Activated CD8-positive, alpha-beta memory T cell treated with anti-CD3 and anti-CD28 coated beads, Interleukin-2, amount 10 ng/mL, durations not matched to agents 7 days and 5 days (primary cell): ENCODE results near the gene LDLRAD4. TPM values are rescaled to one million over a fixed set of nuclear protein-coding genes. Genes with fewer than 3 reads are reported as not detected.

ENCODE experiments used
- ATAC-seq: fragments of 150-1000 bp; cut with Tn5 transposase; one replicate; pipeline ENCODE4 v1.10.0; 2021; ENCODE audit warnings: moderate library complexity
- CTCF ChIA-PET: fragments of 350-600 bp; sonication (Branson Sonifier 250); formaldehyde crosslinking; loops from one replicate; lab custom pipeline; 2021; ENCODE audit warnings: antibody characterized with exemption; lab: Charles Lee
- DNase-seq: peaks from one replicate; pipeline ENCODE4 v3.0.0-alpha.2; 2020
- H3K27ac Mint-ChIP-seq: one replicate; pipeline ENCODE4 v1.8.0; 2021; ENCODE audit warnings: mild to moderate bottlenecking, mixed read lengths
- H3K27me3 Mint-ChIP-seq: one replicate; pipeline ENCODE4 v1.8.0; 2021; ENCODE audit warnings: mixed read lengths
- H3K36me3 Mint-ChIP-seq: one replicate; pipeline ENCODE4 v1.8.0; 2021; ENCODE audit warnings: mild to moderate bottlenecking, mixed read lengths
- H3K4me1 Mint-ChIP-seq: one replicate; pipeline ENCODE4 v1.8.0; 2021; ENCODE audit warnings: mixed read lengths
- H3K4me3 Mint-ChIP-seq: one replicate; pipeline ENCODE4 v1.8.0; 2021; ENCODE audit warnings: mild to moderate bottlenecking, moderate library complexity, mixed read lengths
- H3K9me3 Mint-ChIP-seq: one replicate; pipeline ENCODE4 v1.8.0; 2022; ENCODE audit warnings: low read depth, mixed read lengths
- total RNA-seq, 2 experiments: library from RNA; stranded (reverse); gene quantifications; one replicate each; pipeline ENCODE4 v1.2.3, GENCODE V29; 2021

Gene LDLRAD4
- total RNA-seq, 2 experiments from 2014 or later = 33.9 to 44.5 TPM

DNA sequence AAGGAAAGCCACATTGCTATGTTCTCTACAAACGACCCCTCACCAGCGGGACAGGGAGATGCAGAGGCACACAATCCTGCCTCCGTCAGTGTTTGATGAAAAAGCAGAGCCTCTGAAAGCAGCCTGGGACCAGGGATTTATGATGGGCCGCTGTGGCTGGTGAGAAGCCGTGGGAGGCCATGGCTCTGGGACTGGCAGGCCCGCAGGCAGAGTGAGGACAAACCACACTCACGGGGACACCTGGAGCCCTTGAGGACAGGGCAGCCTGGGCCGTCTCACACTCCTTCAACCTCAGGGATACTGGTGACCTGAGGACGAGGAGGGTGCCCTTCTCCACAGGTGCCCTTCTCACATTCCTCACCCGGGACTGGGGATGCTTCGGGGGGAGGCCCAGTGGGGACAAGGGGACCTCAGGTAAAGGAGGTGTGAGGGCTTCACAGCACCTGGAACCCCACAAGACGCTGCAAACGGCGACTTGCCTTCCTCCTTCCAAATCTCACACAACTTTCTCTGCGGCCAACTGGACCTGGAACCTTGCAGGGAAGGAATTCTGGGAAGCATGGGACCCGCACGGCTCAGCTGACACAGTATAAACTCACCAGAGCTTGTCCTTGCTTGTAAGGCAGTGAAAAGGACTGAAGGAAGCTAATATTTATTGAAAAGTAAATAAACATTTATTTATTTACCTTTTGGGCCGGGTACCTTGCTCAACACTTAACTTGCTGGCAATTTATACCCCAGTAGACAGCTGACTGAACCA, 5.3 kb upstream of the LDLRAD4 start:
- Mint-ChIP-seq H3K36me3 (no peaks in the 10 kb centered on the region), H3K4me1 (peaks cover 8% of the 10 kb centered on the region), H3K9me3 (no peaks in the 10 kb centered on the region), H3K27ac (no peak overlapping the region), H3K4me3 (no peak overlapping the region), H3K27me3 (peaks cover 54% of the 10 kb centered on the region)
- CTCF ChIA-PET = no interaction called here
- DNase-seq = no peak
- ATAC-seq = no peak

- no peaks in the 10 kb centered on the region for H3K9me3 Mint-ChIP-seq
- H3K27ac Mint-ChIP-seq = no peak overlapping the region
- ATAC-seq (no peak), DNase-seq (no peak)
- H3K4me1 Mint-ChIP-seq = peaks cover 15% of the 10 kb centered on the region
- peaks cover 52% of the 10 kb centered on the region for H3K27me3 Mint-ChIP-seq
- H3K36me3 Mint-ChIP-seq = no peaks in the 10 kb centered on the region
- H3K4me3 Mint-ChIP-seq = no peak overlapping the region
- CTCF ChIA-PET = no interaction called here
Measured at GRCh38 chr18:13214609-13215008, 4.0 kb upstream of the LDLRAD4 start.

- DNase-seq (peak; percentile 68), ATAC-seq (peak; percentile 46)
- CTCF ChIA-PET = interaction anchor here (0.7 to 1.9 kb wide), 30 partner anchors 8 to 601 kb away, joined by 3 to 11 read pairs (median 4); no protein-coding TSS in a partner anchor
- peaks cover 17% of the 10 kb centered on the region for H3K4me1 Mint-ChIP-seq
- no peaks in the 10 kb centered on the region for H3K9me3 Mint-ChIP-seq
- H3K27ac Mint-ChIP-seq = no peak overlapping the region
- H3K4me3 Mint-ChIP-seq = peak overlapping the region; percentile 60
- H3K36me3 Mint-ChIP-seq = no peaks in the 10 kb centered on the region
- H3K27me3 Mint-ChIP-seq = peaks cover 67% of the 10 kb centered on the region
Measured at GRCh38 chr18:13216092-13216582, 2.4 kb upstream of the LDLRAD4 start.

GRCh38 chr18:13216711-13217465, 1.7 kb upstream of the LDLRAD4 start:
- no peak overlapping the region for H3K27ac Mint-ChIP-seq
- no peaks in the 10 kb centered on the region for H3K9me3 Mint-ChIP-seq
- DNase-seq = peak; percentile 51
- H3K36me3 Mint-ChIP-seq = no peaks in the 10 kb centered on the region
- peaks cover 74% of the 10 kb centered on the region for H3K27me3 Mint-ChIP-seq
- CTCF ChIA-PET = interaction anchor here (0.8 to 1.9 kb wide), 28 partner anchors 9 to 600 kb away, joined by 3 to 11 read pairs (median 4); no protein-coding TSS in a partner anchor
- ATAC-seq = peak; percentile 69
- H3K4me3 Mint-ChIP-seq = peak overlapping the region; percentile 60
- H3K4me1 Mint-ChIP-seq = peaks cover 17% of the 10 kb centered on the region

DNA sequence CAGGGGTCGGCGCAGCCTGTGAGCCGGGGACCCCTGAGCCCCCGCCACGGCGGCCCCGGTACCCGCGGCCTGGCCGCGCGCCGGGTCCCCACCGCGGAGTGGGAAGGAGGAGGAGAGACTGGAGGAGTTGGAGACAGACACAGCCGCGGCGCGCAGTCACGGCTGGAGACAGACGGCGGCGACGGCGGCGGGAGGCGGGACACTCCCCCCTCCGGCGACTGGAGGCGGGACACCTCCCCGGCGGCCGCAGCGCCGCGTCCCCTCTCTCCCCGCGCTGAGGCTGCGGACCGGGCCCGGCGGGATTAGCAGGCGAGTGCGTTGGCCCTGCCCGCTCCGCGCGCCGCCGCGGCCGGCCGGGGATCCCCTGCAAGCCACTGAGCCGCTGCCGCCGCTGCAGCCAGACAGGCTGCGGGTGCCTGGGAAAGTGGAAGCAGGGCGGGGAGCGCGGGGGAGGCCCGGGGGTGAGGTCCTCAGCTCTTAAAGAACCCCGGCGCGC, 1.0 kb upstream of the LDLRAD4 start:
- no peak overlapping the region for H3K27ac Mint-ChIP-seq
- CTCF ChIA-PET = interaction anchor here (1.7 to 1.9 kb wide), 2 partner anchors 59 to 412 kb away, joined by 4 to 6 read pairs; no protein-coding TSS in a partner anchor

GRCh38 chr18:13217971-13218367, 591 bp upstream of the LDLRAD4 start:
- H3K27me3 Mint-ChIP-seq = peaks cover 74% of the 10 kb centered on the region
- no peak for DNase-seq
- no peaks in the 10 kb centered on the region for H3K36me3 Mint-ChIP-seq
- no peak for ATAC-seq
- H3K27ac Mint-ChIP-seq = no peak overlapping the region
- CTCF ChIA-PET = no interaction called here
- H3K9me3 Mint-ChIP-seq = no peaks in the 10 kb centered on the region
- H3K4me3 Mint-ChIP-seq = peak overlapping the region; percentile 42
- peaks cover 17% of the 10 kb centered on the region for H3K4me1 Mint-ChIP-seq

More for the DNA sequence above, 1.0 kb upstream of the LDLRAD4 start:
- Mint-ChIP-seq H3K27me3 (peaks cover 75% of the 10 kb centered on the region), H3K36me3 (no peaks in the 10 kb centered on the region), H3K4me3 (no peak overlapping the region), H3K4me1 (peaks cover 17% of the 10 kb centered on the region), H3K9me3 (no peaks in the 10 kb centered on the region)
- no peak for DNase-seq
- peak; percentile 55 for ATAC-seq

DNA sequence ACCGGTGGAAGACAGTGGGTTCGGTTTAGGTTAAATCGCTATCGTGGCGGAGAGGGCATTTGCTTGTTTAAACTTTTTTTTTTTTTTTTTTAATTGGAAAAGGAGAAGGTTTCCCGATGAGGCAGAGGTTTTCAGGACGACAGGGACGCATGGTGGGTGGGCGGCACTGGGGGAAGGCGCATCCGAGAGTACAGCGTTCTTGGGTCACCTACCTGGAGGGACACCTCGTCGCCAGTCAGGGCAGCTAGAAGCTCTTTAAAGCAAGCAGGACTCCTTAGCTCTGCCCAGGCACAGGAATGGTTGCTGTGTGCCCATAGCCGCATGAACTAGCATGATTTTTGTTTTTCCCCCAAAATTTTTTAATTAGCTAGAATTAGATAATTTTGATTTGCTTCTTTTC, 437 bp downstream of the LDLRAD4 start:
- no peaks in the 10 kb centered on the region for H3K36me3 Mint-ChIP-seq

DNA sequence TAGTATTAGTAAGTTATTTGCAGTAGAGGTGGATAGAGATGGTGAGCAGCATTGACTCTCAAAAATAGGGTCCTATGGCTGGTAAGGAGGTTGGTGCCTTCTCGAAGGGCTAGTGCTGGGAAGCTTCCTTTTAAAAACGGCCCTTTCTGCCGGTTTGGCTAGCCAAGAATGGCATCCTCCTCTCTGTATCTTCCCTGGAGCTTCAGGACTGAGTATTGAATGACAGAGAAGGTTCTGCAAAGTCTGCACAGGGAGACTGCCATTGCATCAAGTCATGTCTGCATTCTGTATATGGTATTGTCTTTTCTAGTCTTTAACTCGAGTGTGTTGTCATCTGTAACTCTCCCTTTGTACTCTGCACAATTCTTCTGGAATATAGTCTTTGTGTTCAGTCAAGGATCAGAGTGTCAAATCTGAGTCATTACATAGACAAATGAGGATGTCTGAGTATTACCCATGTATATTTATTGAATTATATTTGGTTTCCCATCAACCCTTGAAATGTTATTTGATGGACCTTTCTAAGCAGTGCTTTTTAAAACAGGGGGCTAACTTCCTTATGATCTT, 1.1 kb downstream of the LDLRAD4 start:
- no peak for ATAC-seq
- CTCF ChIA-PET = interaction anchor here (1.2 kb wide), 1 partner anchor 29 kb away, joined by 3 read pairs; no protein-coding TSS in a partner anchor

More for the DNA sequence above, 437 bp downstream of the LDLRAD4 start:
- peaks cover 17% of the 10 kb centered on the region for H3K4me1 Mint-ChIP-seq
- CTCF ChIA-PET = interaction anchor here (1.2 kb wide), 1 partner anchor 29 kb away, joined by 3 read pairs; no protein-coding TSS in a partner anchor
- DNase-seq = no peak
- H3K27me3 Mint-ChIP-seq = peaks cover 70% of the 10 kb centered on the region
- no peak for ATAC-seq
- peak overlapping the region; percentile 45 for H3K27ac Mint-ChIP-seq
- H3K9me3 Mint-ChIP-seq = no peaks in the 10 kb centered on the region
- H3K4me3 Mint-ChIP-seq = peak overlapping the region; percentile 58

DNA sequence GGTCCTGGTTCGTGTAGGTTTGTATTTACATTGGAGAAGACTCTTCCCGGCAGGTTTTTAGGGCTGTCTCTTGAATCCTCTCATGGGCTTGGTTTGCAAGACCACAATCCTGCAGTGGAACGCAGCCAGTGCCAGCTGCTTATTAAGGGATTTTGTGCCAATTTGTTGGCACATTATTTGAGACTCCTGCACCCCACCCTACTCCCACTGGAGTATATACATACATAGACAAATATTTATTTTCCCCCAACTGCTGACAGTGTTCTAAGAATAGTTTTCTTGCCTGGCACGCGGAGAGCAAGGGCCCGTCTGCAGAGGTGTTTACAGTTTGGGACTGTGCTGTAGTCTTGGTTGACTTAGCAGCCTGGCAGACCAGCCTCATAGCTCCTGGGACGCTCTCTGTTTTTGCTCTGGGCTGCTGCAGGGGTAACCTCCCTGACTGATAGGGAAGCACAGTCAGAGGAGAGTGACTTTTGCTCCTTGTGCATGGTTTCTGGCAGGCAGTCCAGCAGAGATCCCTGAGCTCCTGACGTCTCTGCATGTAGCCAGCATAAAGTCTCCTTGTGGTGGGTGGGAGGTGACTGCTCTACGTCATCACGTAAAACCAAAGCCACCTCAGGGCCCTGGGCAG, 1.9 kb downstream of the LDLRAD4 start:
- no peak overlapping the region for H3K27ac Mint-ChIP-seq
- peaks cover 17% of the 10 kb centered on the region for H3K4me1 Mint-ChIP-seq
- ATAC-seq (no peak), DNase-seq (no peak)
- H3K4me3 Mint-ChIP-seq = no peak overlapping the region
- peaks cover 56% of the 10 kb centered on the region for H3K27me3 Mint-ChIP-seq
- no peaks in the 10 kb centered on the region for H3K36me3 Mint-ChIP-seq
- CTCF ChIA-PET = interaction anchor here (0.6 to 1.2 kb wide), 2 partner anchors 28 to 249 kb away, joined by 3 read pairs; no protein-coding TSS in a partner anchor
- H3K9me3 Mint-ChIP-seq = no peaks in the 10 kb centered on the region

More for the DNA sequence above, 1.1 kb downstream of the LDLRAD4 start:
- peaks cover 64% of the 10 kb centered on the region for H3K27me3 Mint-ChIP-seq
- peaks cover 17% of the 10 kb centered on the region for H3K4me1 Mint-ChIP-seq
- no peak overlapping the region for H3K27ac Mint-ChIP-seq
- no peak for DNase-seq
- peak overlapping the region; percentile 58 for H3K4me3 Mint-ChIP-seq
- no peaks in the 10 kb centered on the region for H3K9me3 Mint-ChIP-seq
- no peaks in the 10 kb centered on the region for H3K36me3 Mint-ChIP-seq

DNA sequence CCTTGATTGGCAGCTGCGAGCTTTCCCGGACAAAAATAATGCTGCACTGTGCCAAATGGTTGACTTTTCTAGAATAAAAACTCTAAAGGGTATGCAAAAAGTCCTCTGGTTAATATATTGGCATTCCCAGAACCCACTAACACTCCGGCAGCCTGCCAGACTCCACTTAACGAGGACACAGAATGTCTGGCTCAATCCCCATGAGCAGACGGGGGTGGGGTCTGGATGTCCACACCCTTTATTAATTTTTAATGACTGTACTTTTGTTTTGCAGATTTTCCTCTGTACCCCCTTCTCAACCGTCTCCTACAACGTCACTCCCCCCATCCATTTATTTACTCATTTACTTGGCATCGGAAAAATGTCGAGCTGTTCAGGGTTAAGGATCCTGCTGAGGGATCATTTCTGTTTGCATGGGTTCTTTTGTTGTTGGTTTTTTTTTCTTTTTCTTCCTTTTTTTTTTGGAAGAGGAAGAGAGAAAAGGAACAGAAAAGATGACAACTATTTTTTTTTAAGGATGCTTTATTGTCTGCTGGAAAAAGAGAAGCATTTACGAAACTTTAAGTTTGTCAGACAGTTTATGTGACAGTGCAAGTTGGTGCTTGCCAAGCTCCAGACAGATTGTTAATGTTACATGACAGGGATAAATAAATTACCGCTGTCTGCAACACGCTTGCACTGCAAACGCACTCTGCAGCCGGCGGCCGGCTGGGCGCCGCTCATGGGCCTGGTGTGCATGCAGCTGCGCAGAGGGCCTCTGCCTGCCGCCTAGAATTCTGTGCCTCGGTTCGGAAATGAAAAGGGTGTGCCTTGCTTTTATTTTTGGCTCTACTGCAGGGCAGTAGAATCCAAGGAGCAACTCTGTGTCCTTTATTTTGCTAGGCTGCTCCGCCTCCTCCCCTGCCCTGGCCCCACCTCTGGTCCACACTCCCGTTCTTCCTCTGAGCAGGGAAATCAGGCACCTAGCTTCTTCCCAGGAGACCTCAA, 3.6 kb downstream of the LDLRAD4 start:
- no peak overlapping the region for H3K4me3 Mint-ChIP-seq

DNA sequence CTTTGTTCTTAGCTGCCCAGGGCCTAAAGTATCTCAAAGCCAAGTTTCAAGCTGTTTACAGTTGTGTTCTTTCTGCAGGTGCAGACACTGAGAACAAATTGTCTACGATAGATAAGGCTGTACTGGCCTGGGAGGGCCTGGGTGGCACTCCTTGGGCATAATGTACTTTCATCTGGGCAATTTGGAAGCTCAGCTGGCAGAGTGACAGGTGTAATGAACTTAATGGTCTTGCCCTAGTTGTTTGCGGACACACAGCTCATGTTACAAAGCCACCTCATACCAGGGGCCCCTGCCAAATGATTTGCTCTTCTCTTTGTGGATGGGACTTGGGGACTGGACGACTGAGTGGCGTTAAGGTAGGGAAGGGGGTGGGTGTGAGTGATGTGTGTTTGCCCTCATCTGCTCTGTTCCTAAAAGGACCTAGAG, 4.3 kb downstream of the LDLRAD4 start:
- DNase-seq = no peak
- Mint-ChIP-seq H3K9me3 (no peaks in the 10 kb centered on the region), H3K27me3 (peaks cover 42% of the 10 kb centered on the region), H3K4me1 (peaks cover 9% of the 10 kb centered on the region), H3K27ac (no peak overlapping the region), H3K4me3 (no peak overlapping the region), H3K36me3 (no peaks in the 10 kb centered on the region)
- CTCF ChIA-PET = no interaction called here
- ATAC-seq = no peak

More for the DNA sequence above, 3.6 kb downstream of the LDLRAD4 start:
- peaks cover 42% of the 10 kb centered on the region for H3K27me3 Mint-ChIP-seq
- ATAC-seq (no peak), DNase-seq (no peak)
- CTCF ChIA-PET = no interaction called here
- no peak overlapping the region for H3K27ac Mint-ChIP-seq
- H3K36me3 Mint-ChIP-seq = no peaks in the 10 kb centered on the region
- H3K4me1 Mint-ChIP-seq = peaks cover 9% of the 10 kb centered on the region
- H3K9me3 Mint-ChIP-seq = no peaks in the 10 kb centered on the region
